H9 (cell line): ENCODE data around the gene NSMCE3. TPM values are rescaled to one million over a fixed set of nuclear protein-coding genes. Genes with fewer than 3 reads are reported as not detected.

Source experiments
- DNase-seq: peaks from one replicate; pipeline ENCODE4 v3.0.0-alpha.2; 2017
- H2AFZ ChIP-seq: one replicate; pipeline ENCODE4 v1.6.1; 2013; ENCODE audit warnings: mild to moderate bottlenecking, low read length, control low read depth, moderate library complexity
- H2AK5ac ChIP-seq: 2 replicates; pipeline ENCODE4 v1.6.1; 2013; ENCODE audit warnings: low read length, control low read depth, mixed read lengths; ENCODE audit not compliant: insufficient read length
- H2BK120ac ChIP-seq: one replicate; pipeline ENCODE4 v1.6.1; 2013; ENCODE audit warnings: low read depth, mild to moderate bottlenecking, low read length, control low read depth, inconsistent platforms; ENCODE audit not compliant: poor library complexity, severe bottlenecking
- H2BK12ac ChIP-seq: 2 replicates; pipeline ENCODE4 v1.6.1; 2013; ENCODE audit warnings: low read length, control low read depth, mixed read lengths, low read depth; ENCODE audit not compliant: insufficient read length
- H2BK15ac ChIP-seq: 2 replicates; pipeline ENCODE4 v1.6.1; 2013; ENCODE audit warnings: low read depth, low read length, control low read depth
- H2BK20ac ChIP-seq: one replicate; pipeline ENCODE4 v1.6.1; 2013; ENCODE audit warnings: low read depth, mild to moderate bottlenecking, low read length, control low read depth, inconsistent platforms; ENCODE audit not compliant: poor library complexity, severe bottlenecking
- H2BK5ac ChIP-seq: 2 replicates; pipeline ENCODE4 v1.6.1; 2013; ENCODE audit warnings: low read length, control low read depth, mixed read lengths; ENCODE audit not compliant: insufficient read length
- H3K14ac ChIP-seq: 2 replicates; pipeline ENCODE4 v1.6.1; 2013; ENCODE audit warnings: low read length, control low read depth; ENCODE audit not compliant: insufficient read depth
- H3K18ac ChIP-seq: 2 replicates; pipeline ENCODE4 v1.6.1; 2013; ENCODE audit warnings: low read depth, mild to moderate bottlenecking, mixed read lengths, low read length, control low read depth; ENCODE audit not compliant: insufficient read length
- H3K23ac ChIP-seq: 2 replicates; pipeline ENCODE4 v1.6.1; 2013; ENCODE audit warnings: low read length, control low read depth, mixed read lengths, low read depth; ENCODE audit not compliant: insufficient read length
- H3K23me2 ChIP-seq: 2 replicates; pipeline ENCODE4 v1.6.1; 2013; ENCODE audit warnings: low read depth, mild to moderate bottlenecking, mixed read lengths, low read length, control low read depth; ENCODE audit not compliant: insufficient read length, poor library complexity, severe bottlenecking
- H3K27ac ChIP-seq: 2 replicates; pipeline ENCODE4 v1.5.1; 2013; ENCODE audit warnings: low read length, control low read depth, mixed read lengths, low read depth; ENCODE audit not compliant: insufficient read length
- H3K27me3 ChIP-seq: 2 replicates; pipeline ENCODE4 v1.6.1; 2013; ENCODE audit warnings: low read length, control low read depth, inconsistent platforms; ENCODE audit not compliant: insufficient read depth
- H3K4ac ChIP-seq: 2 replicates; pipeline ENCODE4 v1.6.1; 2013; ENCODE audit warnings: low read depth, mild to moderate bottlenecking, control low read depth, inconsistent platforms, low read length, moderate library complexity
- H3K4me1 ChIP-seq: 2 replicates; pipeline ENCODE4 v1.6.1; 2013; ENCODE audit warnings: low read length, control low read depth, inconsistent platforms; ENCODE audit not compliant: insufficient read depth
- H3K4me2 ChIP-seq: 2 replicates; pipeline ENCODE4 v1.6.1; 2013; ENCODE audit warnings: low read length, control low read depth, mixed read lengths; ENCODE audit not compliant: insufficient read length, insufficient read depth
- H3K56ac ChIP-seq: 2 replicates; pipeline ENCODE4 v1.6.1; 2013; ENCODE audit warnings: low read depth, mild to moderate bottlenecking, mixed read lengths, low read length, control low read depth; ENCODE audit not compliant: insufficient read length
- H3K79me1 ChIP-seq: 2 replicates; pipeline ENCODE4 v1.6.1; 2013; ENCODE audit warnings: low read depth, mild to moderate bottlenecking, moderate library complexity, low read length, control low read depth, inconsistent platforms; ENCODE audit not compliant: insufficient read depth, poor library complexity, severe bottlenecking
- H3K79me2 ChIP-seq: 2 replicates; pipeline ENCODE4 v1.6.1; 2013; ENCODE audit warnings: low read length, control low read depth, inconsistent platforms; ENCODE audit not compliant: insufficient read depth
- H3K9ac ChIP-seq: 2 replicates; pipeline ENCODE4 v1.6.1; 2013; ENCODE audit warnings: low read length, control low read depth, mixed read lengths; ENCODE audit not compliant: insufficient read length; ENCODE audit errors: extremely low read depth
- H3K9me3 ChIP-seq: one replicate; pipeline ENCODE4 v1.6.1; 2013; ENCODE audit warnings: low read depth, low read length, inconsistent platforms; ENCODE audit not compliant: control insufficient read depth
- H3T11ph ChIP-seq: one replicate; pipeline ENCODE4 v1.6.1; 2013; ENCODE audit warnings: mild to moderate bottlenecking, low read length, control low read depth, inconsistent platforms
- H4K20me1 ChIP-seq: one replicate; pipeline ENCODE4 v1.6.1; 2013; ENCODE audit not compliant: control insufficient read depth, insufficient read length, insufficient read depth
- H4K5ac ChIP-seq: 2 replicates; pipeline ENCODE4 v1.6.1; 2013; ENCODE audit warnings: low read depth, mild to moderate bottlenecking, mixed read lengths, low read length, control low read depth; ENCODE audit not compliant: insufficient read length
- H4K8ac ChIP-seq: replicated peaks from 2 replicates; pipeline ENCODE4 v1.6.1; 2013; ENCODE audit warnings: low read length, control low read depth, mixed read lengths, low read depth; ENCODE audit not compliant: insufficient read length
- H4K91ac ChIP-seq: 2 replicates; pipeline ENCODE4 v1.6.1; 2013; ENCODE audit warnings: low read depth, mild to moderate bottlenecking, moderate library complexity, mixed read lengths, low read length, control low read depth; ENCODE audit not compliant: insufficient read length
- H3K27ac Mint-ChIP-seq, 3 experiments: 2 replicates in 2 of 3; 3 replicates in 1 of 3; pipeline ENCODE4 v1.8.0; 2020 to 2021; ENCODE audit warnings: mixed read lengths in 3 of 3, mild to moderate bottlenecking in 1 of 3, moderate library complexity in 1 of 3
- H3K27me3 Mint-ChIP-seq: 2 replicates; pipeline ENCODE4 v1.8.0; 2021; ENCODE audit warnings: low read depth, mild to moderate bottlenecking, moderate library complexity, mixed read lengths
- H3K36me3 Mint-ChIP-seq, 3 experiments: 2 replicates in 2 of 3; 3 replicates in 1 of 3; pipeline ENCODE4 v1.8.0; 2020 to 2021; ENCODE audit warnings: low read depth in 3 of 3, mixed read lengths in 3 of 3; ENCODE audit not compliant: insufficient read depth in 1 of 3
- H3K4me1 Mint-ChIP-seq, 2 experiments: 2 replicates each; pipeline ENCODE4 v1.8.0; 2020; ENCODE audit warnings: mixed read lengths in 2 of 2
- H3K4me3 Mint-ChIP-seq, 2 experiments: 2 replicates in 1 of 2; 3 replicates in 1 of 2; pipeline ENCODE4 v1.8.0; 2020 to 2021; ENCODE audit warnings: mild to moderate bottlenecking in 2 of 2, mixed read lengths in 2 of 2, moderate library complexity in 1 of 2
- H3K9me3 Mint-ChIP-seq, 2 experiments: 2 replicates in 1 of 2; 3 replicates in 1 of 2; pipeline ENCODE4 v1.8.0; 2020; ENCODE audit warnings: mild to moderate bottlenecking in 2 of 2, mixed read lengths in 2 of 2, moderate library complexity in 1 of 2
- CTCF ChIP-seq: fragments of 200-600 bp; sonication (generic); conservative IDR thresholded peaks from 3 replicates; pipeline ENCODE4 v1.8.0; 2021; ENCODE audit warnings: antibody characterized with exemption, mild to moderate bottlenecking
- WGBS: extraction: QIAGEN DNeasy Blood & Tissue Kit; methylation state at CpG from one replicate; pipeline ENCODE4 v1.1.7; 2013; ENCODE audit warnings: missing lambda C conversion rate, low lambda C conversion rate, mixed read lengths; ENCODE audit not compliant: insufficient read length; ENCODE audit errors: extremely low coverage; 5-methylcytosine and 5-hydroxymethylcytosine counted together
- total RNA-seq: library from RNA; stranded (reverse); gene quantifications from 2 replicates; pipeline ENCODE4 v1.2.1, GENCODE V29; 2021

Gene NSMCE3
- total RNA-seq, 1 experiment from 2014 or later, result 6.9 TPM

DNA sequence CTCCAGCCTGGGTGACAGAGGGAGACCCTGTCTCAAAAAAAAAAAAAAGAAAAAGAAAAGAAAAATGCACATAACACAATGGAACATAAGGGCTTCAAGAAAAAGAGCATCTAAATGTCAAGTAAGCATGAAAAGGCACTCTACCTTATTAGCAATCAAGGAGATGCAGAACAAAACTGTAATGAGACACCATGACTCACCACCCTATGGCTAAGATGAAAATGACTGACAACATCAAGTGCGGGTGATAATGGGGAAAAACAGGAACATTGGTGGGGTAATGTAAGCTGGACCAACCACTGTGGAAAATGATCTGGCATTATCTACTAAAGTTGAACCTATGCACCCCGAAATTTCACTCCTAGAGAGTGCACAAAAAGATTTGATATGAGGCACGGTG, 19.6 kb upstream of the NSMCE3 start:
- Histone ChIP-seq H3K56ac (no peak overlapping the region), H2BK12ac (no peak overlapping the region), H3K4me1 (no peaks in the 10 kb centered on the region), H3K4me2 (no peak overlapping the region), H3K9ac (no peak overlapping the region), H3K27me3 (no peaks in the 10 kb centered on the region), H2BK5ac (no peak overlapping the region), H3K18ac (no peak overlapping the region), H3K79me1 (no peaks in the 10 kb centered on the region), H3K23ac (no peak overlapping the region), H3K14ac (no peak overlapping the region), H3T11ph (no peak overlapping the region), H4K20me1 (no peaks in the 10 kb centered on the region), H3K9me3 (no peaks in the 10 kb centered on the region), H4K5ac (no peak overlapping the region), H4K8ac (no peak overlapping the region), H2BK20ac (no peak overlapping the region), H3K79me2 (no peaks in the 10 kb centered on the region), H2AFZ (no peak overlapping the region), H2BK15ac (no peak overlapping the region), H2BK120ac (no peak overlapping the region), H2AK5ac (no peak overlapping the region), H4K91ac (no peak overlapping the region), H3K23me2 (no peaks in the 10 kb centered on the region), H3K27ac (no peak overlapping the region), H3K4ac (no peak overlapping the region)
- no peak for TF ChIP-seq CTCF
- Mint-ChIP-seq H3K27me3 (no peaks in the 10 kb centered on the region), H3K9me3 (peaks cover 0 to 2% of the 10 kb centered on the region in 2 experiments; a peak in 3 of 5 replicates), H3K4me1 (peaks cover 0 to 3% of the 10 kb centered on the region in 2 experiments; a peak in 1 of 4 replicates), H3K4me3 (no peak overlapping the region), H3K36me3 (no peaks in the 10 kb centered on the region; a peak in 1 of 7 replicates), H3K27ac (no peak overlapping the region)
- WGBS, result no CpG with 5 or more reads among the region's 3 CpGs
- DNase-seq, result no peak
